HepG2 (cell line): ENCODE data around the gene EMILIN3. TPM values are rescaled to one million over a fixed set of nuclear protein-coding genes. Genes with fewer than 3 reads are reported as not detected.

Experiments
- ATAC-seq: fragments of 200-7000 bp; cut with Tn5 transposase; 3 replicates; pipeline ENCODE4 v1.9.1; 2020; ENCODE audit warnings: mild to moderate bottlenecking, moderate library complexity
- BruUV-seq: library from RNA; stranded (reverse); fragments of 400-500 nt; replicated peaks from 2 replicates; lab custom pipeline; 2021; lab: Mats Ljungman, UMichigan
- CTCF ChIA-PET: fragments of 300-600 bp; formaldehyde crosslinking; extraction: SDS; loops from one replicate; lab custom pipeline; 2021; ENCODE audit warnings: low total read pairs, inconsistent platforms, low intra/inter-chr PET ratio; lab: Yijun Ruan, JAX
- POLR2A ChIA-PET: fragments of 350-600 bp; sonication (Branson Sonifier 250); formaldehyde crosslinking; loops from one replicate; lab custom pipeline; 2020; ENCODE audit warnings: antibody characterized with exemption, inconsistent platforms; lab: Yijun Ruan, JAX
- DNase-seq: peaks from one replicate; pipeline ENCODE4 v3.0.0-alpha.2; 2015; ENCODE audit warnings: low spot score
- FAIRE-seq: peaks from 3 replicates; lab custom pipeline; 2011; peaks lifted over from hg19 to GRCh38; lab: Jason Lieb, UNC
- H2AFZ ChIP-seq: one replicate; pipeline ENCODE4 v1.6.1; 2011; ENCODE audit warnings: low read length, inconsistent platforms
- H3K27ac ChIP-seq: fragments of 300-600 bp; 3 replicates; pipeline ENCODE4 v1.8.0; 2011; ENCODE audit warnings: mixed run types, mild to moderate bottlenecking, mixed read lengths, low read length, inconsistent platforms; ENCODE audit not compliant: insufficient read depth; ENCODE audit errors: extremely low read length
- H3K27me3 ChIP-seq, 2 experiments: fragments of 200-600 bp in 1 of 2; 2 replicates in 1 of 2; 3 replicates in 1 of 2; pipeline versions ENCODE4 v1.6.0 to v1.8.0; 2011; ENCODE audit warnings: low read length in 2 of 2, mild to moderate bottlenecking in 2 of 2, moderate library complexity in 2 of 2, inconsistent platforms in 1 of 2; ENCODE audit not compliant: insufficient read depth in 2 of 2, control insufficient read depth in 1 of 2
- H3K36me3 ChIP-seq, 2 experiments: fragments of 200-600 bp in 1 of 2; replicated peaks in 1 of 2; 2 replicates in 1 of 2; 3 replicates in 1 of 2; pipeline versions ENCODE4 v1.5.1 to v1.8.0; 2011; ENCODE audit warnings: low read length in 2 of 2, inconsistent platforms in 1 of 2; ENCODE audit not compliant: insufficient read depth in 2 of 2, control insufficient read depth in 1 of 2
- H3K4me1 ChIP-seq: 2 replicates; pipeline ENCODE4 v1.5.1; 2012; ENCODE audit warnings: low read length, inconsistent platforms; ENCODE audit not compliant: insufficient read depth
- H3K4me2 ChIP-seq: 2 replicates; pipeline ENCODE4 v1.6.0; 2011; ENCODE audit warnings: low read depth, low read length, inconsistent platforms
- H3K4me3 ChIP-seq, 3 experiments: fragments of 200-600 bp in 1 of 3; sonication (generic), shearing (Covaris generic) in 1 of 3; replicated peaks in 1 of 3; 2 replicates each; pipeline ENCODE4 v1.5.1; 2011 to 2016; ENCODE audit warnings: low read length in 3 of 3, inconsistent platforms in 2 of 3, low read depth in 2 of 3, mild to moderate bottlenecking in 2 of 3, control low read depth in 1 of 3, mixed read lengths in 1 of 3; ENCODE audit not compliant: insufficient read depth in 1 of 3
- H3K79me2 ChIP-seq: one replicate; pipeline ENCODE4 v1.6.1; 2011; ENCODE audit warnings: low read length, inconsistent platforms; ENCODE audit not compliant: insufficient read depth
- H3K9ac ChIP-seq: 2 replicates; pipeline ENCODE4 v1.6.0; 2011; ENCODE audit warnings: mild to moderate bottlenecking, low read depth, low read length, inconsistent platforms; ENCODE audit not compliant: insufficient read depth
- H3K9me3 ChIP-seq: 2 replicates; pipeline ENCODE4 v1.5.1; 2012; ENCODE audit warnings: mild to moderate bottlenecking, low read length
- H4K20me1 ChIP-seq: 2 replicates; pipeline ENCODE4 v1.6.0; 2011; ENCODE audit warnings: inconsistent platforms, mild to moderate bottlenecking, low read length, moderate library complexity; ENCODE audit not compliant: insufficient read depth
- CC2D1A ChIP-seq: sonication (generic); formaldehyde crosslinking; IDR thresholded peaks from 2 replicates; pipeline ENCODE4 v1.8.1; 2023; ENCODE audit warnings: mild to moderate bottlenecking, missing genetic modification reagents
- EHMT2 ChIP-seq: fragments of 200-600 bp; sonication (generic); IDR thresholded peaks from 2 replicates; pipeline ENCODE4 v1.7.0; 2017; ENCODE audit warnings: antibody characterized with exemption, low read depth, low read length, borderline replicate concordance
- NR3C1 ChIP-seq: sonication (generic); formaldehyde crosslinking; IDR thresholded peaks from 2 replicates; pipeline ENCODE4 v1.4.0; 2020; ENCODE audit warnings: missing genetic modification reagents
- RBFOX2 ChIP-seq: fragments of 200-400 bp; formaldehyde crosslinking; IDR thresholded peaks from 2 replicates; pipeline ENCODE4 v1.6.1; 2017; ENCODE audit warnings: low read depth, mild to moderate bottlenecking, low read length
- ZKSCAN5 ChIP-seq: sonication (generic); formaldehyde crosslinking; IDR thresholded peaks from 2 replicates; pipeline ENCODE4 v1.5.1; 2020; ENCODE audit warnings: mild to moderate bottlenecking, missing genetic modification reagents
- ZNF207 ChIP-seq: fragments of 450-650 bp; IDR thresholded peaks from 2 replicates; pipeline ENCODE4 v1.6.1; 2016; ENCODE audit warnings: antibody characterized with exemption, borderline replicate concordance
- ZNF850 ChIP-seq: sonication (generic); formaldehyde crosslinking; conservative IDR thresholded peaks from 2 replicates; pipeline ENCODE4 v1.9.0; 2021; ENCODE audit warnings: mild to moderate bottlenecking, missing genetic modification reagents
- WGBS: methylation state at CpG from one replicate; pipeline ENCODE4 v1.1.6; 2017; ENCODE audit warnings: low lambda C conversion rate; 5-methylcytosine and 5-hydroxymethylcytosine counted together
- in situ Hi-C: cut with HindIII; loops from 2 replicates; pipeline ENCODE4 v1.10.0; 2017; ENCODE audit warnings: low pct_unique_long_range_greater_than_20kb; ENCODE audit not compliant: extremely low pct_ligation_motif_present
- intact Hi-C: fragments of 100-400 bp; cut with micrococcal nuclease; formaldehyde crosslinking; loops from one replicate; pipeline ENCODE4 v1.10.0; 2022; ENCODE audit not compliant: unreplicated experiment
- polyA plus RNA-seq, 8 experiments: library from polyadenylated mRNA; depleted of rRNA in 3 of 8; stranded (reverse) in 7 of 8; unstranded in 1 of 8; fragments of >200 nt; fragmentation: Illumina TruSeq in 4 of 8; extraction: Trizol in 4 of 8; gene quantifications; 2 replicates each; pipeline versions ENCODE4 v1.2.1 to v1.2.3, GENCODE V29; 2011 to 2016; ENCODE audit warnings: low read depth in 4 of 8, missing spikeins in 1 of 8, mixed read lengths in 1 of 8; ENCODE audit not compliant: insufficient read depth in 1 of 8
- total RNA-seq, 5 experiments: library from RNA; depleted of rRNA; stranded (reverse); fragments of >200 nt; fragmentation: Illumina TruSeq; extraction: Trizol; gene quantifications; 2 replicates each; pipeline ENCODE4 v1.2.3, GENCODE V29; 2016; ENCODE audit warnings: low read depth in 1 of 5
- TF ChIP-seq, protein P1 (sequence below): sonication (generic); formaldehyde crosslinking; IDR thresholded peaks from 2 replicates; pipeline ENCODE4 v1.5.0; 2020; ENCODE audit warnings: missing genetic modification reagents, mild to moderate bottlenecking, borderline replicate concordance

EMILIN3 gene
- total and polyA plus RNA-seq, 2 of the 13 experiments (the other 11 are each of a cell fraction or from before 2014, with no cell fraction given), result 0.25 to 0.29 TPM

DNA sequence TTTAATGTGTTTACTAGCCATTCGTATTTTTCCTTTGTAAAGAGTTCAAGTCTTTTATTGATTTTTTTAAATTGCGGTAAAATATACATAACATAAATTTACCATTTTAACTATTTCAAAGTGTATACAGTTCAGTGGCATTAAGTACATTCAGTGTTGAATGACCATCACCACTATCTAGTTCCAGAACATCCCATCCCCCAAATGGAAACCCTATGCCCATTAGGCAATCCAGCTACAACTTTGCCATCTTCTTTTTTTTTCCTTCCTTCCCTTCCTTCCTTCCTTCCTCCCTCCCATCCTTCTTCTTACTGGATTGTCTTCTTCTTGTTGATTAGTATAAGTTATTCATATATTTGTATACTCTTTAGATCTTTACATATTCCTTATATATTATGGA lies 17.4 kb downstream of the EMILIN3 start:
- Histone ChIP-seq H3K79me2 (no peaks in the 10 kb centered on the region), H3K4me3 (no peak overlapping the region), H3K9ac (no peak overlapping the region), H3K4me1 (no peaks in the 10 kb centered on the region), H4K20me1 (0 out of 2 replicates have a peak, but pooled peaks cover 4% of the 10 kb centered on the region), H3K27me3 (no peaks in the 10 kb centered on the region), H3K9me3 (no peaks in the 10 kb centered on the region), H3K4me2 (no peak overlapping the region), H3K36me3 (peaks cover 8 to 21% of the 10 kb centered on the region in 2 experiments; a peak in 3 of 5 replicates), H2AFZ (no peak overlapping the region), H3K27ac (no peak overlapping the region)
- CTCF ChIA-PET, result no interaction called here
- POLR2A ChIA-PET, result interaction anchor here (1.8 kb wide), 1 partner anchor 9 kb away, joined by 6 read pairs; no protein-coding TSS in a partner anchor
- no peak for TF ChIP-seq NR3C1 (CRISPR knock-in tag)
- TF ChIP-seq RBFOX2, result no peak
- no peak for TF ChIP-seq EHMT2
- TF ChIP-seq, protein P1, sequence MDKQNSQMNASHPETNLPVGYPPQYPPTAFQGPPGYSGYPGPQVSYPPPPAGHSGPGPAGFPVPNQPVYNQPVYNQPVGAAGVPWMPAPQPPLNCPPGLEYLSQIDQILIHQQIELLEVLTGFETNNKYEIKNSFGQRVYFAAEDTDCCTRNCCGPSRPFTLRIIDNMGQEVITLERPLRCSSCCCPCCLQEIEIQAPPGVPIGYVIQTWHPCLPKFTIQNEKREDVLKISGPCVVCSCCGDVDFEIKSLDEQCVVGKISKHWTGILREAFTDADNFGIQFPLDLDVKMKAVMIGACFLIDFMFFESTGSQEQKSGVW, result no peak
- TF ChIP-seq ZKSCAN5 (CRISPR knock-in tag), result no peak
- TF ChIP-seq ZNF850 (CRISPR knock-in tag), result no peak
- TF ChIP-seq ZNF207, result no peak
- no peak for TF ChIP-seq CC2D1A (CRISPR knock-in tag)
- in situ Hi-C loops, result no loop called here
- no TSS peak for BruUV-seq
- 93% methylated on average over 2 of the region's 2 CpGs for WGBS
- ATAC-seq (no peak), FAIRE-seq (no peak), DNase-seq (no peak)
- intact Hi-C loops, result no loop called here
